Muscle of leg (tissue), 11 donors: ENCODE data around the gene RASGRP2. TPM values are rescaled to one million over a fixed set of nuclear protein-coding genes. Genes with fewer than 3 reads are reported as not detected.

Source experiments
- DNase-seq: peaks from one replicate; pipeline ENCODE4 v3.0.0; 2013
- H3K27ac ChIP-seq: one replicate; pipeline ENCODE4 v1.5.1; 2013; ENCODE audit warnings: mild to moderate bottlenecking, low read length, control low read depth
- H3K27me3 ChIP-seq: one replicate; pipeline ENCODE4 v1.6.1; 2013; ENCODE audit warnings: low read length; ENCODE audit not compliant: control insufficient read depth, insufficient read depth
- H3K36me3 ChIP-seq: one replicate; pipeline ENCODE4 v1.6.1; 2013; ENCODE audit warnings: low read length; ENCODE audit not compliant: control insufficient read depth, insufficient read depth
- H3K4me1 ChIP-seq: one replicate; pipeline ENCODE4 v1.6.1; 2013; ENCODE audit warnings: low read length; ENCODE audit not compliant: control insufficient read depth, insufficient read depth
- H3K4me3 ChIP-seq: one replicate; pipeline ENCODE4 v1.5.1; 2013; ENCODE audit warnings: low read length, control low read depth
- H3K9me3 ChIP-seq: replicated peaks from 2 replicates; pipeline ENCODE4 v1.6.1; 2013; ENCODE audit warnings: low read depth, low read length; ENCODE audit not compliant: control insufficient read depth
- WGBS: methylation state at CpG from one replicate; pipeline ENCODE4 v1.1.5; 2013; ENCODE audit warnings: missing lambda C conversion rate; ENCODE audit not compliant: insufficient coverage; 5-methylcytosine and 5-hydroxymethylcytosine counted together
- polyA plus RNA-seq, 8 donors: library from polyadenylated mRNA; unstranded; fragments of 120-200 nt; gene quantifications; one replicate each; pipeline versions ENCODE4 v1.2.1 to v1.2.3, GENCODE V29; 2013; ENCODE audit warnings: inconsistent platforms in 1 of 8, low replicate concordance in 1 of 8; ENCODE audit not compliant: insufficient read length in 8 of 8, insufficient read depth in 1 of 8
- total RNA-seq: library from RNA; stranded (reverse); fragments of 120-200 nt; gene quantifications from one replicate; pipeline ENCODE4 v1.2.4, GENCODE V29; 2013

RASGRP2 gene
- total and polyA plus RNA-seq, 9 donors = 15.4 to 45.9 (median 33.7) TPM

- peaks cover 59% of the 10 kb centered on the region for H3K4me1 ChIP-seq
- WGBS = 84% methylated on average over 6 of the region's 15 CpGs
These were observed 14.6 kb upstream of the RASGRP2 start for GRCh38 chr11:64758330-64759079.

DNA sequence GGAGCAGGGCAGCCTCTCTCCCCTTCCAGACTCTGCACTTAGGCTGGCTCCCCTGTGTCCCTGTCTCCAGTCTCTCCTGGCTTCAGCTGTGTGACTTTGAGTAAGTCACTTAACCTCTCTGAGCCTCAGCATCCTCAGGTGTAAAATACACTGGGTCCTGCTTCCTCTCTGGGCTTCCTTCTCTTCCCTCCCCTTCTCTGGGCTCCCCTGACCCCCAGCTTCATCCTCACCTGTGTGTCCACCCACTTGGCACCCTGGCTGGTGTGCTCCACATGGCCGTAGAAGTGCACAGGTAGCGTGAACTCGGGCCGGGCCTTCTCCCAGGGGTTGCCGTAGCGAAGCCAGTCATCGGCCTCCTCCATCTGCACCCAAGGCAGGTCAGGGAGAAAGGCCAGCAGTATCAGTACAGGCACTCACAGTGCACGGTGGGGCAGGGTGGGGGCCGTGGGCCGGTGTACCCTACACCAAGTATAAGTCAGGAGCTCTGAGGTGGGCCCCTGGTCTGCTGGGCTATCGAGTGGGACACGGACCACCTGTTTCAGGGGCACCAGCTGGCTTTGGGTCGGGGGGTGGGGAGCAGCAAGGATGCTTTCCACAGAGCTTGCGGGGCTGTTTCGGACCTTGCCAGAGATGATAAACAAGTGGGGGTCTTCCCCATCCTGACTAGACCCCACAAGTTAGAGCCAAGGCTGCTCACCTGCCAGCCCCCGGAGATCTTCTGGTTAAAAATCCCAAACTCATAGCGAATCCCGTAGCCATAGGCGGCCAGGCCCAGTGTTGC, 13.8 kb upstream of the RASGRP2 start:
- no peak overlapping the region for H3K27ac ChIP-seq
- H3K4me1 ChIP-seq = peaks cover 55% of the 10 kb centered on the region
- H3K36me3 ChIP-seq = peaks cover 48% of the 10 kb centered on the region
- H3K4me3 ChIP-seq = no peak overlapping the region
- 72% methylated on average over 14 of the region's 19 CpGs for WGBS
- no peaks in the 10 kb centered on the region for H3K27me3 ChIP-seq
- H3K9me3 ChIP-seq = no peaks in the 10 kb centered on the region
- DNase-seq = no peak

More at GRCh38 chr11:64758330-64759079, 14.6 kb upstream of the RASGRP2 start:
- no peak for DNase-seq
- no peaks in the 10 kb centered on the region for H3K9me3 ChIP-seq
- H3K27ac ChIP-seq = peak overlapping the region; percentile 62
- H3K36me3 ChIP-seq = peaks cover 51% of the 10 kb centered on the region
- H3K27me3 ChIP-seq = no peaks in the 10 kb centered on the region
- peak overlapping the region; percentile 41 for H3K4me3 ChIP-seq

DNA sequence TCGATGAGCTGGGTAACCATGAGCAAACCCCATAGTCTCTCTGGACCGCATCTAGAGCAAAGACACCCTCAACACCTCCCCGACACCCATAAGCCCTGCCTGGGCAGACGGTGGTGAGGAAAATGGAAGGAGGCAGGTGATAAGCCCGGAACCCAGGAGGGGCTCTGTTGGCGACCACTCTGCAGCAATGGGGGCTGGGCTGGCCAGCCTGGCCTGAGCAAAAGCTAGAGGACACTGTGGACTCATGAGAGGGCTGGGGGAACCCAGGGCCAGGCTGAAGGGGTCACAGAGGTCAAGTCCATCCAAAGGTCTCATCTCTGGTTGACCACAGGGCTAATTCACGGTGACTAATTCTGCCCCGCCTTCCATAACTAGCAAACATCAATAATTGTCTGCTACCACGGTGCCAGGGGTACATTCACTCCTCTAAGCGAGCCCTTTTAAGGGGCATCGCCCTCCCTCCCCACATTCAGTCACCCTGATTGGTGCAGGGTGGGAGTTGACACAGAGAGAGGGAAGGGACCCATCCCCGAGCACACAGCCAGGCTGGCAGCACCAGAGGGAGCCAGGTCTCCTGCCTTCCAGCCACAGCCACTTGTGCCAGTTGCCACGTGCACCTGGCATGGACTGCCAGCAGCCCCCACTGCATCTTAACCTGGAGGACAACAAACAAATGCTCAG, 11.9 kb upstream of the RASGRP2 start:
- peaks cover 59% of the 10 kb centered on the region for H3K36me3 ChIP-seq
- H3K9me3 ChIP-seq = no peaks in the 10 kb centered on the region
- no peak for DNase-seq
- H3K27ac ChIP-seq = no peak overlapping the region
- no peak overlapping the region for H3K4me3 ChIP-seq
- peaks cover 45% of the 10 kb centered on the region for H3K4me1 ChIP-seq
- H3K27me3 ChIP-seq = no peaks in the 10 kb centered on the region
- WGBS = 83% methylated on average over 4 of the region's 13 CpGs

DNA sequence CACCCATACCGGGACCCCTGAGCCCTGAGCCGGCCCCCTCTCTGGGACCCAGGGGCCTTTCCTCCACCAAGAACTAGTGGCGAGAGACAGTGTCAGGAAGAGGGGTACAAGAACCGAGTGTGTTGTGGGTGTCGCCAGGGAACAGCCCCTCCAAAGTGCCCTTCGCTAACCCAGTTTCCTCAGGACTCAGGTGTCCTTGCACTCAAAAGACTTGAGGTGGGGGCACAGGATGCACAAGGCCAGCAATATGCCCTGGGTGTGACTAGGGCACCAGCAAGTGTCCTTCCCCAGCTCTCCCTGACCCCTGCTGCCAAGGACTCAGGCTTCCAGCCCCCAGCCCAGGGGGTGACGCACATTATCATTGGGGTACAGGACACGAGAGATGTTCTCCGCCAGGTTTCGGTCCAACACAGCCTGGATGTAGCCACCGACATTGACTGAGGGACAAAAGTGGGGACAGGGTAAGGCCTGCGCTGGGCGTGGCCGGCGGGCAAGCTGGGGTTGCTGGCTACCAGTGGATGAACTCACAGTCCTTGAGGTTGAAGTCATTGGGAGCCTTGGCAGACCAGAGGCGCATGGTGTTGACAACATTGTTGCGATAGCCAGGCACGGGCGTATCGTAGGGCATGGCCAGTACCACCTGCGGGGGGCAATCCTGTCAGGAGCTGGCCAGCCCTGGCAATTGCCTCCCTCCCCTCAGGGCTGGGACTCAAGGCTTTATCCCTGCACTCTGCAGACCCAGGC, 11.1 kb upstream of the RASGRP2 start:
- peaks cover 65% of the 10 kb centered on the region for H3K36me3 ChIP-seq

DNA sequence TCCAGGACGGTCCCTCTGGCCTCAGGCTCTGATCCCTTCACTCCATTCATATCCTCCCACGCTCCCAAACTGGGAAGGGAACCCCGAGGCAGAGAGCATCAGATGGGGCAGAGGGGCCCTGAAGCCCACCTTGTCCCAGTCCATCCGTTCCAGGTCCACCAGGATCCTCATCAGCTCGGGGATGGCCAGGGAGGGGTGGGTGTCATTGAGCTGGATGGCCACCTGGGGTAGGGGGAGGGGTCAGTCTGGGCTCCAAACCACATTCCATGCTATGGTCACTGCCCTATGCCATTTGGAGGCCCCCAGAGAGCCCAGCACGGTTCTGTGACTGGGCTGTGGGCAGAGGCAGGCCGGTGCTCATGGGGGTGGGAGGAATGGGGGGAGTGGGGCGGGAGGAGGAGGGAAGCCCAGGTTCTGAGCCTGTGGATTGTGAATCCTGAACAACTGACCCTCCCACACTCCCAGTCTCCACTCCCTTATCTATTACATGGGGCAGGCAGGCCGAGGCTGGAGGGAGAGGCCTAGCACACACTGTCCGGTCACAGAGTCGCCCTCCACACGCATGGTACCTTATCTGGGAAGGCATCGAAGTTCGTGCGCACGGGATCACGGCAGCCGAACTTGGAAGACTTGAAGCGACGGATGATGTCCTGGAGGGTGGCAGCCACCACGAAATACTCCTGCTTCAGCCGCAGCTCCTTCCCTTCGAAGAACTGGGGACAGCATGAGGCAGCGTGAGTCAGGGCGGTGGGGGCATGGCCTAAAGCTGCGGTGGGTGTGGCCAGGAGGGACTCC, 10.4 kb upstream of the RASGRP2 start:
- no peak overlapping the region for H3K27ac ChIP-seq
- no peaks in the 10 kb centered on the region for H3K9me3 ChIP-seq

More for the DNA sequence above, 11.1 kb upstream of the RASGRP2 start:
- Histone ChIP-seq H3K27ac (no peak overlapping the region), H3K27me3 (no peaks in the 10 kb centered on the region), H3K4me1 (peaks cover 38% of the 10 kb centered on the region), H3K9me3 (no peaks in the 10 kb centered on the region), H3K4me3 (no peak overlapping the region)
- 90% methylated on average over 21 of the region's 21 CpGs for WGBS
- DNase-seq = no peak

GRCh38 chr11:64753380-64754123, 9.6 kb upstream of the RASGRP2 start:
- no peak for DNase-seq
- Histone ChIP-seq H3K27me3 (no peaks in the 10 kb centered on the region), H3K27ac (no peak overlapping the region), H3K4me3 (no peak overlapping the region), H3K9me3 (no peaks in the 10 kb centered on the region), H3K4me1 (peaks cover 22% of the 10 kb centered on the region), H3K36me3 (peaks cover 66% of the 10 kb centered on the region)
- 92% methylated on average over 29 of the region's 43 CpGs for WGBS

More for the DNA sequence above, 10.4 kb upstream of the RASGRP2 start:
- H3K36me3 ChIP-seq = peaks cover 66% of the 10 kb centered on the region
- 81% methylated on average over 18 of the region's 26 CpGs for WGBS
- no peak for DNase-seq
- H3K27me3 ChIP-seq = no peaks in the 10 kb centered on the region
- peaks cover 30% of the 10 kb centered on the region for H3K4me1 ChIP-seq
- H3K4me3 ChIP-seq = no peak overlapping the region

DNA sequence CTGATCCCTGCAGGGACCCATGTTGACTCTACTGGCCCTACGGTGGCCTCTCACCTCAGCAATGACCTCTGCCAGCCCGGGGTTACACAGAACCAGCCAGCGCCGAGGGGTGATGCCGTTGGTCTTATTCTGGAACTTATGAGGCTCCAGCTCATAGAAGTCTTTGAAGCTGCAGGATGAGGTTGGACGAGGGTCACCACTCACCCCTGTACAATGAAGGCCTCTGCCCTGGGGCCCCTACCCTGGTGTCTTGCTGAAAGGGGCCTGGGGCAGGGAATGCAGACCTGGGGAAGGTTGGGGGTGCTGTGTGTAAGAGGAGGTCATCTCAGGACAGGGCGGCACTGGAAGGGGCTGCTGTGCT, 9.1 kb upstream of the RASGRP2 start:
- no peaks in the 10 kb centered on the region for H3K9me3 ChIP-seq
- 90% methylated on average over 6 of the region's 7 CpGs for WGBS
- DNase-seq = no peak
- peaks cover 20% of the 10 kb centered on the region for H3K4me1 ChIP-seq
- no peak overlapping the region for H3K4me3 ChIP-seq
- H3K36me3 ChIP-seq = peaks cover 63% of the 10 kb centered on the region
- H3K27ac ChIP-seq = no peak overlapping the region
- H3K27me3 ChIP-seq = no peaks in the 10 kb centered on the region

GRCh38 chr11:64752175-64752970, 8.4 kb upstream of the RASGRP2 start:
- 45% methylated on average over 13 of the region's 14 CpGs for WGBS
- Histone ChIP-seq H3K4me1 (peaks cover 14% of the 10 kb centered on the region), H3K36me3 (peaks cover 59% of the 10 kb centered on the region), H3K4me3 (no peak overlapping the region), H3K27me3 (no peaks in the 10 kb centered on the region), H3K27ac (no peak overlapping the region), H3K9me3 (no peaks in the 10 kb centered on the region)
- DNase-seq = peak; percentile 61
